A204.1 (cell line): ENCODE data around the gene CNNM3.

Experiments
- FAIRE-seq: peaks from 2 replicates; lab custom pipeline; 2012; peaks lifted over from hg19 to GRCh38; lab: Jason Lieb, UNC

Gene CNNM3

GRCh38 chr2:96879545-96880040, 63.5 kb downstream of the CNNM3 start:
- FAIRE-seq, result no peak

GRCh38 chr2:96880891-96881273, 64.8 kb downstream of the CNNM3 start:
- no peak for FAIRE-seq

GRCh38 chr2:96881349-96882195, 65.5 kb downstream of the CNNM3 start:
- FAIRE-seq, result no peak

GRCh38 chr2:96882230-96882629, 66.2 kb downstream of the CNNM3 start:
- no peak for FAIRE-seq

GRCh38 chr2:96882906-96883305, 66.8 kb downstream of the CNNM3 start:
- no peak for FAIRE-seq

- no peak for FAIRE-seq
Observed at GRCh38 chr2:96883306-96883705, 67.2 kb downstream of the CNNM3 start.
